HG02759 (cell line): Measurements from ENCODE around the gene PHACTR3.
"Not testable (repeated sequence)": the region's sequence is repeated elsewhere in the genome, so short reads cannot be mapped to it uniquely, and the experiment has no call there.

ENCODE experiments used
- ATAC-seq: cut with Tn5 transposase; IDR thresholded peaks from one replicate; pipeline ENCODE4 v1.9.1; 2021; ENCODE audit warnings: mild to moderate bottlenecking, moderate library complexity; ENCODE audit not compliant: unreplicated experiment

The PHACTR3 gene

GRCh38 chr20:59603781-59604541, at the start of gene PHACTR3:
TSS of gene PHACTR3 (plus strand) at chr20:59604540. CDS start at chr20:59605015, 475 bp downstream.
- ATAC-seq = no peak

- not testable (repeated sequence) for ATAC-seq
These were observed 46.4 kb upstream of the PHACTR3 start for GRCh38 chr20:59557733-59558529.

GRCh38 chr20:59559024-59559817, 45.1 kb upstream of the PHACTR3 start:
- ATAC-seq = no peak

GRCh38 chr20:59559863-59560262, 44.5 kb upstream of the PHACTR3 start:
- ATAC-seq = no peak

- ATAC-seq = no peak
These were observed 43.6 kb upstream of the PHACTR3 start for GRCh38 chr20:59560588-59561227.

- ATAC-seq = no peak
These were observed 43.1 kb upstream of the PHACTR3 start for GRCh38 chr20:59561228-59561605.

- no peak for ATAC-seq
These were observed 42.6 kb upstream of the PHACTR3 start for GRCh38 chr20:59561614-59562277.

GRCh38 chr20:59564171-59564570, 40.2 kb upstream of the PHACTR3 start:
- no peak for ATAC-seq

- no peak for ATAC-seq
These were observed 39.4 kb upstream of the PHACTR3 start for GRCh38 chr20:59564943-59565342.

- no peak for ATAC-seq
These were observed 38.4 kb upstream of the PHACTR3 start for GRCh38 chr20:59565768-59566461.

- ATAC-seq = no peak
These were observed 37.5 kb upstream of the PHACTR3 start for GRCh38 chr20:59566631-59567524.

GRCh38 chr20:59567585-59568508, 36.5 kb upstream of the PHACTR3 start:
- no peak for ATAC-seq

GRCh38 chr20:59568509-59569024, 35.8 kb upstream of the PHACTR3 start:
- no peak for ATAC-seq

GRCh38 chr20:59569305-59569704, 35.0 kb upstream of the PHACTR3 start:
- no peak for ATAC-seq

- ATAC-seq = no peak
These were observed 33.2 kb upstream of the PHACTR3 start for GRCh38 chr20:59571151-59571550.

- peak; percentile 80 for ATAC-seq
These were observed 32.6 kb upstream of the PHACTR3 start for GRCh38 chr20:59571551-59572314.

- no peak for ATAC-seq
These were observed 31.8 kb upstream of the PHACTR3 start for GRCh38 chr20:59572515-59572914.
